Motor neuron (in vitro differentiated cells): ENCODE results near the gene SLC35A2. TPM values are rescaled to one million over a fixed set of nuclear protein-coding genes. Genes with fewer than 3 reads are reported as not detected.

Experiments used
- ATAC-seq, 8 experiments: fragments of 200-7000 bp; cut with Tn5 transposase; replicated peaks in 6 of 8; 2 replicates each; pipeline ENCODE4 v1.8.0; 2021; ENCODE audit warnings: mild to moderate bottlenecking in 8 of 8, moderate library complexity in 8 of 8
- H3K27ac ChIP-seq, 2 donors: fragments of 250-450 bp; sonication (Bioruptor Pico); 2 replicates each; pipeline ENCODE4 v1.9.0; 2021; ENCODE audit warnings: antibody characterized with exemption in 2 of 2, mild to moderate bottlenecking in 2 of 2, moderate library complexity in 1 of 2
- H3K4me1 ChIP-seq, 2 donors: fragments of 250-450 bp; sonication (Bioruptor Pico); replicated peaks in 1 of 2; 2 replicates each; pipeline ENCODE4 v1.6.1; 2021; ENCODE audit warnings: antibody characterized with exemption in 2 of 2, mild to moderate bottlenecking in 2 of 2, moderate library complexity in 1 of 2
- H3K4me3 ChIP-seq, 5 donors: fragments of 250-450 bp; sonication (Bioruptor Pico); 2 replicates each; pipeline ENCODE4 v1.9.0; 2021; ENCODE audit warnings: antibody characterized with exemption in 5 of 5, mild to moderate bottlenecking in 5 of 5, moderate library complexity in 4 of 5
- WGBS, 10 experiments: fragments of 450-650 bp; shearing (Covaris generic); methylation state at CpG; one replicate each; pipeline ENCODE4 v1.0.0; 2022; 5-methylcytosine and 5-hydroxymethylcytosine counted together
- in situ Hi-C, 9 experiments: fragments of 400-800 bp; cut with MboI; loops; one replicate each; pipeline ENCODE4 v1.15.0; 2021; ENCODE audit warnings: low sequenced_read_pairs in 9 of 9, low pct_unique_long_range_greater_than_20kb in 2 of 9; ENCODE audit not compliant: unreplicated experiment in 9 of 9
- total RNA-seq, 8 experiments: library from RNA; unstranded; fragments of 300-600 nt; gene quantifications; 2 replicates each; pipeline versions ENCODE4 v1.2.3 to v1.2.4, GENCODE V29; 2022

SLC35A2 gene
- total RNA-seq, 8 experiments from 2014 or later = 15.1 to 38.3 (median 23.8) TPM

DNA sequence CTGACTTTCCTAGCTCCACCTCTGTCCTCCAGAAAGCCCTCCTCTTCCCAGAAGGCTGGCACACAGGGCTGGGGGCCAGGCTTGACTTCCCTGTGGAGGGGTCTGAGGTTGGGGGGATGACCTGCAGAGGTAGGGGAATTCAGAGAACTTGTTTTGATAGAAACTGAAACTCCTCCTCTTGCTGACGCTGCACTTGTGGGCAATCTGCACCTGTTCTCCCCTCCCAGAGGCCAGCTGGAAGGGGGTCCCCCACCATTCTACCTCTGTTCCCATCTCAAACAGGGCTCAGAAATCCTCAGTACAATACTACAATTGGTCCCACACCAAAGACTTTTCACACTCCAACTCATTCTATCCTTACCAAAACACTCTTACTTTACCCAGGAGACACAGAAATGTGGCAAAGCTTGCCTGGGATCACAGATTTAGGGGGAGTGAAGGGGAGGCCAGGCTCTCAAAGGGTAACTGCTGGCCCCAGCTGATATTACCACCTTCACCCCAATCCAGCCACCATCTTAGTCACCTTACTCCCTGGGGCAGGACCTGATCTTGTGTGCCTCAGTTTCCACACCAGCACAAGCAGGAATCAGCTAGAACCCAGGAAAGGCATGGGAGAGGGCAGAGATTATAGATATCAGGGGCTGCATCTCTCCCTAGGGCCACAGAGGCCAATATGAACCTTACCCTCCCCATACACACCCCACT, 27.4 kb upstream of the SLC35A2 start:
- no peak overlapping the region for H3K4me3 ChIP-seq
- H3K27ac ChIP-seq = no peak overlapping the region
- no CpG with 5 or more reads among the region's 1 CpG for WGBS, 10 experiments
- ATAC-seq = no peak
- in situ Hi-C loops = no loop called here
- no peaks in the 10 kb centered on the region for H3K4me1 ChIP-seq

- no peak overlapping the region for H3K27ac ChIP-seq
- in situ Hi-C loops = no loop called here
- no peaks in the 10 kb centered on the region for H3K4me1 ChIP-seq
- H3K4me3 ChIP-seq = no peak overlapping the region
- 10 to 67% (median 25%) methylated on average over 1 to 4 of the region's 9 CpGs; no CpG with 5 or more reads in 7 of the 10 experiments for WGBS, 10 experiments
- ATAC-seq = peak in 3 of 8 experiments; percentile 56 to 84 (median 59)
Measured at GRCh38 chrX:48937054-48937907, 25.8 kb upstream of the SLC35A2 start.

DNA sequence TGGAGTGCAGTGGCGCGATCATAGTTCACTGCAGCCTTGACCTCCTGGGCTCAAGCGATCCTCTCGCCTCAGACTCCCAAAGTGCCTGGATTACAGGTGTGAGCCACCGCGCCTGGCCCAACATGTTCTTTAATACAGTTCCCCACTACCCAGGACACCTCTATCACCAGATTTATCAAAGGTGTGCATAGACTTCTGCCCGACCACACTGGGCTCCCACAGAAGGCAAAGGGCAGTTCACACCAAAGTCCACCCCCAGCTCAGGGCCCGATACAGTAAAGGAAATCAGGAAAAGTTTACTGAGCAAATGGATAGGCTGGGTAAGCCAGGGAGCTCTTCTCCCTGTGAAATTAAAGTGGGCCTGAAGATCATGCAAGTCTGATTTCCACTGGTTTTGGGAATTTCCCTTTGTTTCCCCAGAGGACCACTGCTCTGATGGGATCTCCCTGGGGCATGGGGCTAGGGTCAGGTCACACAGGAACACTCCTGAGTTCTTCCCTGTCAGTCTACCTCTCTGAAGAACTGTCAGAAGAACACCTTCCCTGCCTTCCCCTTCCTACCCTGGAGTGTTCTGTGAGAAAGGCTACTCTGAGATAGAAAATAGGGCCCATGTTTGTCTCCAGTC, 25.1 kb upstream of the SLC35A2 start:
- Histone ChIP-seq H3K27ac (no peak overlapping the region), H3K4me1 (no peaks in the 10 kb centered on the region)

GRCh38 chrX:48935301-48935670, 23.8 kb upstream of the SLC35A2 start:
- H3K27ac ChIP-seq = no peak overlapping the region

More for the DNA sequence above, 25.1 kb upstream of the SLC35A2 start:
- no peak for ATAC-seq
- in situ Hi-C loops = no loop called here
- H3K4me3 ChIP-seq = no peak overlapping the region
- WGBS, 10 experiments = 69% methylated on average over 2 of the region's 8 CpGs; no CpG with 5 or more reads in 9 of the 10 experiments

DNA sequence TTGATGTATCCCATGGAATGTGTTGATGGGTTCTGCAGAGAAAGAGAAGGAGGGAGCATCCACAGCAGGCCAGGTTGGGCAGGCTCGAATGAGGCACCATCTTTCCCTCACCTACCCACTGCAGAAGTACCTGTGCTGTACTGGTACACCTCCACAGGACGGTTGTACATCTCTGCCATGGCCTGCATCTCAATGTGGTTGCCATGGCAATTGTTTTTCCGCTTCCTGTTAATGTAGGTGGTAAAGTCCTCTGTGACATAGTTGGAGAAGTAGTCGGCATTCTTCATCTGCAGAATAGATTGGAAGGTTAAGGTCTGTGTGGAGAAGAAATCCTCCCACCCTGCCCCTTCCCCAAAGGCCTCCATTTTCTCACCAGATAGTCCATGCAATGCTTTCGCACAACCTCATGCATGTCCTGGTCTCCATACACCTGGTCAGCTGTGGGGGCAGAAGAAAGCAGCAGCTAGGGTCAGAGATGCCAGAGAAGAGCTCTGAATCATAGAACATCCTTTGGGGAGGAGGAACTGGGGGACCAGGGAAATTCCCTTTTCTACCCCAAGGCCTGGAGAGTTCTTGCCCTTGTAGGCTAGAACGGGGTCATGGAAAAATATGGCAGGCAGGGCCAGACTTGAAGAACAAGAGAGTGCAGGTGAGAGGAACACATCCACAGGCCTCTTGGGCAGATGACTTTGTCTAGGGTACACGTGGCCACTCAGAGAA, 23.3 kb upstream of the SLC35A2 start:
- no peak overlapping the region for H3K4me3 ChIP-seq
- ATAC-seq = no peak
- no peak overlapping the region for H3K27ac ChIP-seq
- no peaks in the 10 kb centered on the region for H3K4me1 ChIP-seq
- in situ Hi-C loops = no loop called here
- 43 to 60% methylated on average over 3 to 6 of the region's 7 CpGs; no CpG with 5 or more reads in 8 of the 10 experiments for WGBS, 10 experiments

More at GRCh38 chrX:48935301-48935670, 23.8 kb upstream of the SLC35A2 start:
- in situ Hi-C loops = no loop called here
- ATAC-seq = no peak
- Histone ChIP-seq H3K4me1 (no peaks in the 10 kb centered on the region), H3K4me3 (no peak overlapping the region)
- 20% methylated on average over 1 of the region's 1 CpG; no CpG with 5 or more reads in 9 of the 10 experiments for WGBS, 10 experiments

- 29 to 100% (median 83%) methylated on average over 1 to 2 of the region's 2 CpGs; no CpG with 5 or more reads in 6 of the 10 experiments for WGBS, 10 experiments
- in situ Hi-C loops = no loop called here
- no peaks in the 10 kb centered on the region for H3K4me1 ChIP-seq
- ATAC-seq = no peak
- no peak overlapping the region for H3K27ac ChIP-seq
- H3K4me3 ChIP-seq = no peak overlapping the region
Measured at GRCh38 chrX:48933757-48934156, 22.3 kb upstream of the SLC35A2 start.

GRCh38 chrX:48927736-48928382, 16.4 kb upstream of the SLC35A2 start:
- peaks cover 0 to 2% of the 10 kb centered on the region in 2 donors for H3K4me1 ChIP-seq
- no peak overlapping the region for H3K4me3 ChIP-seq
- in situ Hi-C loops = no loop called here
- WGBS, 10 experiments = 28 to 80% (median 36%) methylated on average over 1 to 2 of the region's 2 CpGs; no CpG with 5 or more reads in 4 of the 10 experiments
- ATAC-seq = no peak
- H3K27ac ChIP-seq = no peak overlapping the region

DNA sequence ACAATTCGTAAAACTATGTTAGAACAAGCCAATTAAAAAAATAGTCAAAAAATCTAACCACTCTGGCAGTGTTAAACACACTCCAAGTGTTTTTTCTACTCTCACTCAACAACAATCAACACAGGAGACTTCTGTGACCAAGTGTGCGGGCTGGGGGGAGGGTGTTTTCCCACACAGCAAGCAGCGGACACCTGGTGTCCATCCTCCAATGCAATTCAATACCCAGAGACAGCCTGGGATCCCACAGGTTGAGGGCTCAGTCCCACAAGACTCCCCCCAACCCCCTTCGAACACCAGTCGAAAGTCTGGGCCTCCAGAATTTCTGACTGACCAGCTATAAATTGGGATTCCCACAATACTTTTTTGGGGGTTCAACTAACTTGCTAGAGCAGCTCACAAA, 15.7 kb upstream of the SLC35A2 start:
- in situ Hi-C loops = no loop called here
- Histone ChIP-seq H3K4me1 (peaks cover 0 to 2% of the 10 kb centered on the region in 2 donors), H3K4me3 (no peak overlapping the region), H3K27ac (no peak overlapping the region)
- 0 to 35% (median 20%) methylated on average over 1 to 5 of the region's 5 CpGs; no CpG with 5 or more reads in 5 of the 10 experiments for WGBS, 10 experiments
- peak in 1 of 8 experiments; percentile 73 for ATAC-seq

DNA sequence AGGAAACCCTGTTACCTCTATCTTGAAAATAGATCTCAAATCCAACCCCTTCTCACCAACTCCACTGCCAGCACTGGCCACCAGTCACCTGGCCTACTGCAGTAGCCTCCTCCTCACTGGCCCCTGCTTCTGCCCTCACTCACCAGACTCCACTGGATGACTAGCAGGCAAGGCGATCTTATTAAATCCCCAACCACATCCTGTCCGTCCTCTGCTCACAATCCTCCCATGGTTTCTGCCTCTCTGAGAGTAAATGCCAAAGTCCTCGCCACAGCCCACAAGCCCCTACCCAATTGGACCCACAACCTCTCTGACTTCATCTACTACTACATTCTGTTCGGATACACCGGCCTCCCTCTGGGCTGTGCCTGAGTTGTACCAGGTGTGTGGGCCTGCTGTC, 12.8 kb upstream of the SLC35A2 start:
- no peak overlapping the region for H3K4me3 ChIP-seq
- ATAC-seq = no peak
- peaks cover 6 to 11% of the 10 kb centered on the region in 2 donors for H3K4me1 ChIP-seq
- WGBS, 10 experiments = 60 to 67% methylated on average over 1 to 2 of the region's 5 CpGs; no CpG with 5 or more reads in 8 of the 10 experiments
- in situ Hi-C loops = no loop called here
- H3K27ac ChIP-seq = no peak overlapping the region

DNA sequence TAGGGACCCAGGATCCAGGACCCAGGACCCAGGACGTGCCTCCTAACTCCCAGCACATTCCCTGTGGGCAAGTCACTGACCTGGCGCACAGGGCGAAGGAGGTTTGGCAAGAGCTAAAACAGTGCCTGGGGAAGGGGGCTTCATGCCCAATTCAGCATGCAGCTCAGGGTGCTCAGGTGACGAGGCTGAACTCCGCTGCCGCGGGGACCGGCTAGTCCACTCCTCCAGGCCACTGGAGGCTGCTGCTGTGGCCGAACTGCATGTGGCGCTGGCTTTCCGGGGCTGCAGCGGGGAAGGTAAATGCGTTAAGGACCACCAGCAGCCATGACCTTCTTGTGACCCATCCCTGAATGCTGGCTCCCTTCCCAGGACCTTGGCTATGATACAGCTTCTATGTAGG, 12.3 kb upstream of the SLC35A2 start:
- Histone ChIP-seq H3K4me3 (no peak overlapping the region), H3K4me1 (peaks cover 6 to 11% of the 10 kb centered on the region in 2 donors), H3K27ac (no peak overlapping the region)
- WGBS, 10 experiments = 82% methylated on average over 4 of the region's 13 CpGs; no CpG with 5 or more reads in 9 of the 10 experiments
- in situ Hi-C loops = no loop called here
- ATAC-seq = no peak

DNA sequence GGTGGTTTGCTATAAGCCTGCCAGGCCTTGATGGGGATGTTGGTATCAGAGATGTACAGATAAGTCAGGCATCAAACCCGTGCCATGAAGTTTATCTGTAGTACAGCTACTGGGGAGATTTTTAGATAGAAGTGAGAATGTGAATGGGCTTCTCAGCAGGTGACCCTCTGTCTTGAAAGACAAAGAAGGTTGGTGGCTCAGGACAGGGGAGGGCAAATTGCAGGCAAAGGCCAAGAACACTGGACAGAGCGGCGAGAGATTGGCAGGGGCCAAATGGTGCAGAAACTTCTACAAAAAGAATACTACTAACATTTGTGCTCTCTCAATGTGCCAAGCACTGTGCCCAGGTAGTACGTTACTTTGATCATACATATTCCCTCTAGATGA, 9.3 kb upstream of the SLC35A2 start:
- H3K27ac ChIP-seq = no peak overlapping the region
- no peak overlapping the region for H3K4me3 ChIP-seq
- in situ Hi-C loops = no loop called here
- no peak for ATAC-seq
- peaks cover 9 to 12% of the 10 kb centered on the region in 2 donors for H3K4me1 ChIP-seq
- 29 to 67% (median 60%) methylated on average over 1 to 4 of the region's 4 CpGs; no CpG with 5 or more reads in 7 of the 10 experiments for WGBS, 10 experiments
